AG04450 (cell line): ENCODE measurements around the gene GSX2. TPM values are rescaled to one million over a fixed set of nuclear protein-coding genes. Genes with fewer than 3 reads are reported as not detected.
A peak's percentile ranks its signal among the peaks of the same experiment; 100 is the strongest.
"Not testable (repeated sequence)": the region's sequence is repeated elsewhere in the genome, so short reads cannot be mapped to it uniquely, and the experiment has no call there.

ENCODE experiments used
- CTCF ChIA-PET: fragments of 300-600, 350-600 bp; formaldehyde crosslinking; extraction: SDS; loops from one replicate; lab custom pipeline; 2022; ENCODE audit warnings: antibody characterized with exemption, inconsistent platforms; lab: Charles Lee
- POLR2A ChIA-PET: fragments of 350-600 bp; formaldehyde crosslinking; extraction: SDS; loops from one replicate; lab custom pipeline; 2021; ENCODE audit warnings: antibody characterized with exemption, inconsistent platforms; lab: Yijun Ruan, JAX
- DNase-seq: peaks from one replicate; pipeline ENCODE4 v3.0.0-alpha.2; 2011; ENCODE audit warnings: low read depth, low spot score
- H3K27ac ChIP-seq: one replicate; pipeline ENCODE4 v1.5.1; 2012; ENCODE audit warnings: low read depth, low read length, control low read depth
- H3K27me3 ChIP-seq: one replicate; pipeline ENCODE4 v1.6.0; 2012; ENCODE audit warnings: low read length; ENCODE audit not compliant: control insufficient read depth, insufficient read depth
- H3K4me3 ChIP-seq: 2 replicates; pipeline ENCODE4 v1.5.1; 2011; ENCODE audit warnings: mild to moderate bottlenecking, low read depth, low read length, control low read depth
- H3K9me3 ChIP-seq: 2 replicates; pipeline ENCODE4 v1.5.1; 2012; ENCODE audit warnings: low read length; ENCODE audit not compliant: control insufficient read depth, insufficient read depth
- CTCF ChIP-seq: IDR thresholded peaks from 2 replicates; pipeline ENCODE4 v1.5.1; 2011; ENCODE audit warnings: low read depth, low read length, control low read depth, inconsistent platforms
- polyA minus RNA-seq: library from RNA; depleted of rRNA, polyadenylated mRNA; stranded (reverse); fragments of >200 nt; gene quantifications from 2 replicates; pipeline ENCODE4 v1.2.3, GENCODE V29; 2011; rRNA and poly(A)+ RNA removed
- polyA plus RNA-seq: library from polyadenylated mRNA; depleted of rRNA; stranded (reverse); fragments of >200 nt; gene quantifications from 2 replicates; pipeline ENCODE4 v1.2.3, GENCODE V29; 2011; rRNA removed

GSX2 gene
- polyA plus RNA-seq (not detected in 2 replicates), polyA minus RNA-seq (not detected in 2 replicates)

GRCh38 chr4:54099748-54100574 lies at the start of gene GSX2:
Gene GSX2, plus strand, starts transcription at chr4:54100163. Its CDS starts 182 bp downstream, at chr4:54100345.
- Histone ChIP-seq H3K27ac (no peak within 1 kb of the TSS), H3K4me3 (peak within 1 kb of the TSS; percentile 54), H3K9me3 (peaks cover 3% of the 10 kb centered on the region; the same call in 1 of the 2 replicates), H3K27me3 (peaks cover 54% of the 10 kb centered on the region)
- POLR2A ChIA-PET = no interaction called here
- no peak for TF ChIP-seq CTCF
- CTCF ChIA-PET = no interaction called here
- DNase-seq = no peak

DNA sequence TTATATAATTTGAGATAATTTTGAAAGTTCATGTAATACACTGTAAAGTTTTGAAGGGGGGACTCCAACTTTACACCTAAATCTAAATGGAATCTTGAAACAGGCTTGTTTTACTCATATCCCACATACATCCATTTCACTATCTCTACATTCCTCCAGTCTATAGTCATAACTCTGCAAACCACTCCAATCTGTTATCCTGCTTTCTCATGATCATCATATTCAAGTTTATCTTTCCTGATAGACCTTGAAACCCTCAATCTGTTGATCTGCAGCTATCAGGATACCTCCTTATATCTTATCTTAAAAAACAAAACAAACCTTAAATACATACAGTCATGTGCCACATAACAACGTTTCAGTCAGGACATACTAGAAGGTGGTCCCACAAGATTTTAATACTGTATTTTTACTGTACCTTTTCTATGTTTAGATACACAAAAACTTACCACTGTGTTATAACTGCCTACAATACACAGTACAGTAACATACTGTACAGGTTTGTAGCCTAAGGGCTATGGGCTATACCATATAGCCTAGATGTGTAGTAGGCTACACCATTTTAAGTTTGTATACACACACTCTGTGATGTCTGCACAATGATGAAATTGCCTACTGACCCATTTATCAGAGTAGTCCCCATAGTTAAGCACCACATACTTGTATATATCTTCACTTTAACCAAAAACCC lies 49.6 kb upstream of the GSX2 start:
- H3K4me3 ChIP-seq = no peak overlapping the region
- no peaks in the 10 kb centered on the region for H3K27me3 ChIP-seq
- ChIA-PET CTCF (no interaction called here), POLR2A (no interaction called here)
- no peak overlapping the region for H3K27ac ChIP-seq
- no peak for TF ChIP-seq CTCF
- no peaks in the 10 kb centered on the region for H3K9me3 ChIP-seq
- peak; percentile 32 for DNase-seq

DNA sequence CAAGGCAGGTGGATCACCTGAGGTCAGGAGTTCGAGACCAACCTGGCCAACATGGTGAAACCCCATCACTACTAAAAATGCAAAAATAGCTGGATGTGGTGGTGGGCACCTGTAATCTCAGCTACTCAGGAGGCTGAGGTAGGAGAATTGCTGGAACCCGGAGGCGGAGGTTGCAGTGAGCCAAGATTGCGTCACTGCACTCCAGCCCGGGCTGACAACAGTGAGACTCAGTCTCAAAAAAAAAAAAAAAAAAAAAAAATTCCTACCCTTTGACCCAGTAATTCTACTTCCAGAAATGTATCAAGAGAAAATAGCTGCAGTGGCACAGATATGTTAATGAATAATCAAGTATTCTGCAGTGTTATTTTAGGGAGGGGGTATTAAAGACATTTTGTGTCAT lies 46.6 kb upstream of the GSX2 start:
- ChIA-PET POLR2A (interaction anchor here (0.6 kb wide), 2 partner anchors 113 to 124 kb away, joined by 3 to 8 read pairs; no protein-coding TSS in a partner anchor), CTCF (interaction anchor here (0.6 kb wide), 1 partner anchor 164 kb away, joined by 3 read pairs; no protein-coding TSS in a partner anchor)
- H3K9me3 ChIP-seq, DNase-seq, H3K27ac ChIP-seq, H3K27me3 ChIP-seq, H3K4me3 ChIP-seq: not testable (repeated sequence)

GRCh38 chr4:54054501-54054900 lies 45.5 kb upstream of the GSX2 start:
- POLR2A ChIA-PET = no interaction called here
- no peaks in the 10 kb centered on the region for H3K9me3 ChIP-seq
- H3K27me3 ChIP-seq = no peaks in the 10 kb centered on the region
- no peak for DNase-seq
- CTCF ChIA-PET = interaction anchor here (1.3 kb wide), 1 partner anchor 174 kb away, joined by 3 read pairs; no protein-coding TSS in a partner anchor
- H3K4me3 ChIP-seq = no peak overlapping the region
- no peak for TF ChIP-seq CTCF
- H3K27ac ChIP-seq = no peak overlapping the region

DNA sequence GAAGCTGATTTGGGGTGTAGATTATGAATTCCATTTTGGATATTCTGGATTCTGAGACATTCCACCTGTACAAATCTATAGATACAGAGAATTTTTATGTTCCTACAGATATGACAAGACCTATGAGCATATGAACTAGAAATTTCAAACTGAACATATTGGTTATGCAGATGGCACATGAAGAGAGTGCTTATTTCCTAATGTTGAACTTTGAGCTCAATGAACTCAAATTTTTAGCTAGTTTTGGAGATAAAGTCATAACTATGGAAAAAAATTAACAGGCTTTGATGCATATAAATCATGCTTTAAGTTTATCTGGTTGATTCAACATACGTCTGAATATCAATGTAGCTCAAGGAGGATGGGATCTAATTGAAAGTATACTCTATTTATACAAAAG lies 44.5 kb upstream of the GSX2 start:
- Histone ChIP-seq H3K27me3 (no peaks in the 10 kb centered on the region), H3K27ac (no peak overlapping the region), H3K4me3 (no peak overlapping the region), H3K9me3 (no peaks in the 10 kb centered on the region)
- POLR2A ChIA-PET = no interaction called here
- TF ChIP-seq CTCF = no peak
- no peak for DNase-seq
- CTCF ChIA-PET = interaction anchor here (1.0 to 2.8 kb wide), 3 partner anchors 41 to 173 kb away, joined by 3 to 12 read pairs (median 3); no protein-coding TSS in a partner anchor
